ENCODE measurements around the gene PIP5K1B.

Gene PIP5K1B

GRCh38 chr9:69054989-69055388 lies 349.9 kb downstream of the PIP5K1B start:
- TF ChIP-seq CTCF (conservative IDR thresholded peaks at IDR 0.05; ENCODE audit: low read depth), result no peak
- H3K27ac ChIP-seq, result no peak overlapping the region
- ChIA-PET CTCF (interaction anchor here (0.5 to 4.4 kb wide), 11 partner anchors 12 to 168 kb away, joined by 3 to 57 read pairs (median 5); no protein-coding TSS in a partner anchor), POLR2A (ENCODE audit: low non-redundant PET) (no interaction called here)
- no peak for DNase-seq (ENCODE audit: low spot score)

GRCh38 chr9:69056191-69056815 lies 351.3 kb downstream of the PIP5K1B start:
- POLR2A ChIA-PET (ENCODE audit: low non-redundant PET), result no interaction called here
- TF ChIP-seq CTCF (conservative IDR thresholded peaks at IDR 0.05; ENCODE audit: low read depth), result no peak
- DNase-seq (ENCODE audit: low spot score), result no peak
- no peak overlapping the region for H3K27ac ChIP-seq
- CTCF ChIA-PET, result interaction anchor here (0.8 to 4.4 kb wide), 5 partner anchors 66 to 144 kb away, joined by 3 to 57 read pairs (median 5); no protein-coding TSS in a partner anchor

GRCh38 chr9:69058101-69058500 lies 353.1 kb downstream of the PIP5K1B start:
- ChIA-PET CTCF (no interaction called here), POLR2A (ENCODE audit: low non-redundant PET) (no interaction called here)
- TF ChIP-seq CTCF (conservative IDR thresholded peaks at IDR 0.05; ENCODE audit: low read depth), result no peak
- no peak for DNase-seq (ENCODE audit: low spot score)
- no peak overlapping the region for H3K27ac ChIP-seq

Measured in RWPE1 (cell line).